Smooth muscle cell (in vitro differentiated cells): ENCODE data around the gene CEP295NL. TPM values are rescaled to one million over a fixed set of nuclear protein-coding genes. Genes with fewer than 3 reads are reported as not detected.

Experiments
- DNase-seq: peaks from one replicate; lab custom pipeline; 2025; ENCODE audit not compliant: unreplicated experiment; lab: John Stamatoyannopoulos, UW
- H2AFZ ChIP-seq: fragments of 200-600 bp; sonication (generic); 2 replicates; pipeline ENCODE4 v1.6.0; 2016; ENCODE audit warnings: antibody characterized with exemption, low read depth, mild to moderate bottlenecking
- H3F3A ChIP-seq: fragments of 200-600 bp; sonication (generic); 2 replicates; pipeline ENCODE4 v1.6.0; 2017; ENCODE audit warnings: antibody characterized with exemption, low read depth
- H3K27ac ChIP-seq: fragments of 200-600 bp; sonication (generic); 2 replicates; pipeline ENCODE4 v1.5.1; 2016; ENCODE audit warnings: low read depth, mild to moderate bottlenecking
- H3K27me3 ChIP-seq: fragments of 200-600 bp; sonication (generic); 2 replicates; pipeline ENCODE4 v1.6.1; 2016; ENCODE audit warnings: low read depth, mild to moderate bottlenecking
- H3K36me3 ChIP-seq: fragments of 200-600 bp; sonication (generic); 2 replicates; pipeline ENCODE4 v1.5.1; 2016; ENCODE audit warnings: low read depth
- H3K4me1 ChIP-seq: fragments of 200-600 bp; sonication (generic); 2 replicates; pipeline ENCODE4 v1.5.1; 2016; ENCODE audit warnings: low read depth
- H3K4me2 ChIP-seq: fragments of 200-600 bp; sonication (generic); 2 replicates; pipeline ENCODE4 v1.6.0; 2016; ENCODE audit warnings: mild to moderate bottlenecking
- H3K4me3 ChIP-seq: fragments of 200-600 bp; sonication (generic); 2 replicates; pipeline ENCODE4 v1.5.1; 2016; ENCODE audit warnings: mild to moderate bottlenecking
- H3K79me2 ChIP-seq: fragments of 200-600 bp; sonication (generic); 2 replicates; pipeline ENCODE4 v1.6.0; 2016; ENCODE audit warnings: low read depth, mild to moderate bottlenecking
- H3K9ac ChIP-seq: fragments of 200-600 bp; sonication (generic); 2 replicates; pipeline ENCODE4 v1.6.0; 2016; ENCODE audit warnings: low read depth
- H3K9me3 ChIP-seq: fragments of 200-600 bp; sonication (generic); replicated peaks from 2 replicates; pipeline ENCODE4 v1.5.1; 2016; ENCODE audit warnings: low read depth
- H4K20me1 ChIP-seq: fragments of 200-600 bp; sonication (generic); 2 replicates; pipeline ENCODE4 v1.6.0; 2016; ENCODE audit warnings: low read depth
- WGBS: methylation state at CpG from one replicate; pipeline ENCODE4 v1.1.7; 2016; ENCODE audit warnings: low lambda C conversion rate; 5-methylcytosine and 5-hydroxymethylcytosine counted together
- polyA plus RNA-seq: library from polyadenylated mRNA; unstranded; fragments of >200 nt; fragmentation: Nextera tagmentation; extraction: Ambion mirVana; gene quantifications from 2 replicates; pipeline ENCODE4 v1.2.1, GENCODE V29; 2016
- total RNA-seq: library from RNA; depleted of rRNA; stranded (reverse); fragments of >200 nt; gene quantifications from 2 replicates; pipeline ENCODE4 v1.2.3, GENCODE V29; 2014
- TF ChIP-seq, protein P1 (sequence below): fragments of 200-600 bp; sonication (generic); IDR thresholded peaks from 2 replicates; pipeline ENCODE4 v1.5.1; 2017; ENCODE audit warnings: borderline replicate concordance, mild to moderate bottlenecking, antibody characterized with exemption; ENCODE audit not compliant: insufficient read depth, poor library complexity, severe bottlenecking

The CEP295NL gene
- total and polyA plus RNA-seq, 2 experiments from 2014 or later: 1.2 TPM; not detected in 1

DNA sequence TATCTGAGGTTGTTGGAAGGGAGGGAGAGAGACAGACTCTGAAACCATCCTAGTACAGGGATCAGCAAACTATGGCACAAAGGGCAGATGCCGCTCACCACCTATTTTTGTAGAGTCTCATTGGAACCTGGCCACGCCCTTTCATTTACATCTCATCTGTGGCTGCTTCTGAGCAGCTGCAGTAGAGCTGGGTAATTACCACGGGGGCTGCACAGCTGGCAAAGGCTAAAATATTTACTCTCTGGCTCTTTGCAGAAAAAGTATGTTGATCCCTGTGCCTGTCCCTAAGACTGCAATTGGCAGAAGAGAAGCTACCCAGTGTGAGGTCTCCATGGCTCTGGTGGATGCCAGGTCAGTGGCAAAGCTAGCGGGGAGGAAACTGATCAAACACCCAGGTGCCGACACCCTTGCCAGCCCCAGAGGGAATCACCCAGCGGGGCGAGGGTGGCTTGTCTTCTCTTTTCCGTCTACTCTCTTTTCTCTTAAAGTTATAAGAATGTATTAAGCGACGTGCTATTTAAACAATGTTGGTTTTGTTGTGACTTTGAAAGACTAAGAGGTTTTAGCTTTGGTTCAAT lies 14.0 kb downstream of the CEP295NL start:
- Histone ChIP-seq H3K79me2 (peaks cover 39% of the 10 kb centered on the region), H3K4me3 (no peak overlapping the region), H3K27me3 (no peaks in the 10 kb centered on the region), H3F3A (no peaks in the 10 kb centered on the region), H3K27ac (no peak overlapping the region), H3K9me3 (no peaks in the 10 kb centered on the region), H3K4me2 (no peak overlapping the region), H2AFZ (no peak overlapping the region), H3K36me3 (no peaks in the 10 kb centered on the region), H4K20me1 (peaks cover 66% of the 10 kb centered on the region), H3K4me1 (peaks cover 8% of the 10 kb centered on the region), H3K9ac (no peak overlapping the region)
- WGBS: 95% methylated on average over 10 of the region's 10 CpGs
- DNase-seq: no peak
- TF ChIP-seq, protein P1, sequence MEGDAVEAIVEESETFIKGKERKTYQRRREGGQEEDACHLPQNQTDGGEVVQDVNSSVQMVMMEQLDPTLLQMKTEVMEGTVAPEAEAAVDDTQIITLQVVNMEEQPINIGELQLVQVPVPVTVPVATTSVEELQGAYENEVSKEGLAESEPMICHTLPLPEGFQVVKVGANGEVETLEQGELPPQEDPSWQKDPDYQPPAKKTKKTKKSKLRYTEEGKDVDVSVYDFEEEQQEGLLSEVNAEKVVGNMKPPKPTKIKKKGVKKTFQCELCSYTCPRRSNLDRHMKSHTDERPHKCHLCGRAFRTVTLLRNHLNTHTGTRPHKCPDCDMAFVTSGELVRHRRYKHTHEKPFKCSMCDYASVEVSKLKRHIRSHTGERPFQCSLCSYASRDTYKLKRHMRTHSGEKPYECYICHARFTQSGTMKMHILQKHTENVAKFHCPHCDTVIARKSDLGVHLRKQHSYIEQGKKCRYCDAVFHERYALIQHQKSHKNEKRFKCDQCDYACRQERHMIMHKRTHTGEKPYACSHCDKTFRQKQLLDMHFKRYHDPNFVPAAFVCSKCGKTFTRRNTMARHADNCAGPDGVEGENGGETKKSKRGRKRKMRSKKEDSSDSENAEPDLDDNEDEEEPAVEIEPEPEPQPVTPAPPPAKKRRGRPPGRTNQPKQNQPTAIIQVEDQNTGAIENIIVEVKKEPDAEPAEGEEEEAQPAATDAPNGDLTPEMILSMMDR: no peak

DNA sequence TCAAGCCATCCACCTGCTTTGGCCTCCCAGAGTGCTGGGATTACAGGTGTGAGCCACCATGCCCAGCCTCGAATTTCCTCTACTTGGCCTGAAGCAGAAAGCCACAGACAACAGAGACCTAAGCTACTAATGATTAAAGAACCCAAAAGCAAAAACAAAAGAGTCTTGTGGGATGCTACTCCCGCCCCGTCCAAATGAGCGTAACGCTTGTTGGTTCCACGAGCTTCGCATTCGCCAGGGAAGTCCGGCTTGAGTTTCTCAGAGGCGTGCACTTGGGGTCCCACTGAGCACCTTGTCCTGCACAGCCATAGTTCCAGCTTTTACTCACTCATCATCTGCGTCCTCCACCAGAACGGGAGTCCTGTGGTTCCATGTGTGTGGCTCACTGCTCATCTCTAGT lies 16.0 kb downstream of the CEP295NL start:
- peaks cover 45% of the 10 kb centered on the region for H4K20me1 ChIP-seq
- peaks cover 9% of the 10 kb centered on the region for H3F3A ChIP-seq
- DNase-seq: no peak
- TF ChIP-seq, protein P1: no peak
- H3K27me3 ChIP-seq: no peaks in the 10 kb centered on the region
- no peaks in the 10 kb centered on the region for H3K9me3 ChIP-seq
- peaks cover 42% of the 10 kb centered on the region for H3K79me2 ChIP-seq
- H3K4me1 ChIP-seq: peaks cover 22% of the 10 kb centered on the region
- no peak overlapping the region for H3K4me3 ChIP-seq
- H3K36me3 ChIP-seq: no peaks in the 10 kb centered on the region
- 98% methylated on average over 12 of the region's 12 CpGs for WGBS
- no peak overlapping the region for H2AFZ ChIP-seq
- no peak overlapping the region for H3K27ac ChIP-seq
- H3K4me2 ChIP-seq: no peak overlapping the region
- no peak overlapping the region for H3K9ac ChIP-seq

DNA sequence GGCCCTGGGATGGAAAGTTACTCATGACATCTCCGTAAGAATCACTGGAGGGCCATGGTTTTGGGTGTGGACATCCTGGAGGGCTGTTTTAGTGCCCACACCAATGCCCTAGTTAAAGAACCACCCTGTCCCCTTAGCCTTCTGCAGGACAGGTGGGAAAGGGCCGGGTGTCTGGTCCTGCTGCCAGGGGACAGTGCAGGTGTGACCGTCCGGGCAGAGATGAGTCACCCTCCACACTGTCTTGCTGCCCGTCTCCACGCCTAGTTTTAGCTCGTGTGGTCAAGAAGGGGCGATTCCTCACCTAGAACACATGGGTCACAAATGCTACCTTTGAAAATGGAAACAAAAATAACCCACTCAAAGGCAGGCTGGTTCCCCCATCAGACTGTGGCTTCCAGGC lies 17.0 kb downstream of the CEP295NL start:
- Histone ChIP-seq H3K4me3 (no peak overlapping the region), H2AFZ (no peak overlapping the region), H3K79me2 (peaks cover 49% of the 10 kb centered on the region), H3K36me3 (no peaks in the 10 kb centered on the region), H4K20me1 (peaks cover 35% of the 10 kb centered on the region), H3K9me3 (no peaks in the 10 kb centered on the region), H3K27ac (no peak overlapping the region), H3K4me2 (no peak overlapping the region), H3K4me1 (peaks cover 22% of the 10 kb centered on the region), H3F3A (peaks cover 9% of the 10 kb centered on the region), H3K27me3 (no peaks in the 10 kb centered on the region), H3K9ac (no peak overlapping the region)
- TF ChIP-seq, protein P1: no peak
- DNase-seq: no peak
- 90% methylated on average over 8 of the region's 8 CpGs for WGBS

DNA sequence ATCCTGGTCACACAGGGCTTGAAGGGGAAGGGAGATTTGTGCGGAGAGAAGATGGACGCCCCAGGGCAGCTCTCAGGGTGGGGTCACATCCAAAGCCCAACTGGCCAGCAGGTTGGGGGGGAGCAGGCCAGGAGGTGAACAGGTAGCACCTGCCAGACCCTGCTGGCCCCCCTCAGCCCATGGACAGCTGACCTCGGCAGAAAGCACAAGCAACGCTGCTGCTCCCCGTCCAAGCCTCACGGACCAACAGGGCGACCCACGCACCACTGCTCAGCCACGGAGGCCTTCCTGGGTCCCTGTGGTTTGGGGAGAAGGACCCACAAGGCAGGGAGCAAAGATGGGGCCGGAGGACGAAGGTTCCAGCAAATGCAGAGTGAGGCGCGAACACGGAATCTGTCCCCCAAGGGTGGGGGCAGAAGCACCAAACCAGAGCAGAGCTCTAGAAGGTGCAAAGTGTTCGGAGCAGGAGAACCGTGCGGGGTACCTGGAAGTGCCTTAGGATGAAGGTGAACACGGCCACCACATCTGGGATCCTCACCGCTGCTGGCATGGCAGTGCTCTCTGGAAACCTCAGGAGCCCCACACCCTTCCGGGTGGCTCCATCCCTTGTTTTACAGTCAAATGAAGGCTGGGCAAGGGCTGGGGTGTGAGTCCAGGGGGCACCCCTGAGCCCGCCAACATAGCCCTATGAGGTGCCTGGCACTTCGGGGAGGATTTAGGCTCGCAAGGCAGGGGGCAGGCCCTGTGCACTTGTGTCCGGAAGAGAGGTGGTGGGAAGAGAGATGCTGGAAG lies 17.9 kb downstream of the CEP295NL start:
- H3K4me3 ChIP-seq: no peak overlapping the region
- TF ChIP-seq, protein P1: no peak

More for the DNA sequence above, 17.9 kb downstream of the CEP295NL start:
- Histone ChIP-seq H3F3A (peaks cover 9% of the 10 kb centered on the region), H3K9ac (no peak overlapping the region), H4K20me1 (peaks cover 30% of the 10 kb centered on the region), H2AFZ (no peak overlapping the region), H3K27ac (peak overlapping the region; percentile 96), H3K79me2 (peaks cover 49% of the 10 kb centered on the region), H3K27me3 (no peaks in the 10 kb centered on the region), H3K4me2 (no peak overlapping the region), H3K9me3 (no peaks in the 10 kb centered on the region), H3K4me1 (peaks cover 22% of the 10 kb centered on the region), H3K36me3 (no peaks in the 10 kb centered on the region)
- WGBS: 96% methylated on average over 24 of the region's 24 CpGs
- no peak for DNase-seq
